ENCODE results near the gene GOLGA6L7. TPM values are rescaled to one million over a fixed set of nuclear protein-coding genes. Genes with fewer than 3 reads are reported as not detected.
A peak's percentile ranks its signal among the peaks of the same experiment; 100 is the strongest.
"Not testable (repeated sequence)": the region's sequence is repeated elsewhere in the genome, so short reads cannot be mapped to it uniquely, and the experiment has no call there.

The GOLGA6L7 gene
- total RNA-seq, 4 donors from 2014 or later, result not detected

DNA sequence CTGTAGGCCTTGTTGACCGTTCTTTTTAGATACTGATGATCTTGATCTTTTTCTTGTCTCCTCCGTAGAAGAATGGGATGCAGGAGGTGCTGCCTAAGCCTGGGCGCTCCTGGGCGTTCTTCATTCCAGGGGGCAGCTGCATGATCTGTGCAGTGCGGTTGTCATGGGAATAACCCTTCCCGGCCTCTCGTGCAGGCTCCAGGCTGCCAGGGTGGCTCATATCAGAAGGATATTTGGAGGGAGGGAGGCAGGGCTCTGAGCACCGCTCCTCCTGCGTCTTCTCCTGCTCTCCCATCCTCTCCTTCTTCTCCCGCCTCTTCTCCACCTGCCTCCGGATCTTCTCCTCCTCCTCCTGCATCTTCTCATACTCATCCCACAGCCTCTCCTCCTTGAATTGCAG lies 6.2 kb downstream of the GOLGA6L7 start:
- H3K27ac ChIP-seq; H3K4me1 ChIP-seq; intact Hi-C loops (cut with DNase I); H3K36me3 ChIP-seq; DNase-seq; H3K9me3 ChIP-seq; H3K27me3 ChIP-seq; H3K4me3 ChIP-seq: not testable (repeated sequence)
- WGBS, 2 donors, result 75 to 89% methylated on average over 9 to 11 of the region's 11 CpGs

DNA sequence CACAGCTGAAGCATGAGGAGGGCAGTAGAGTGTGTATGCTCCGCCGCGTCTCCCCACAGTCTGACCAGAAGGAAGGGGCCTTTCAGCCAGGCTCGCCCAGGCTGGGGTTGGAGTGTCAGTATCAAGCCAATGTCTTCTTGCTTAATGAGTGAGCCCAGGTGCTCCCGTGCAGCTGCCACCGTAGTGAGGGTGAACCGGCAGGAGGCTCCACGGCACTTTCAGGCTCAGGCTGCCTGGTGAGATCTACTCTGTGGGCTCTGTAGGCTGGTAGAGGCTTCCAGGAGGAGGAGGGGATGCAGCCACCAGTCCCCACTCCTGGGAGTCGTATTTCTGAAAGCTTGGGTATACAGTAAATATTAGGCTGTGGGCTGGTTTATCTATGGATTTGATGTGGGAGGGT lies 8.2 kb downstream of the GOLGA6L7 start:
- H3K27me3 ChIP-seq; H3K4me3 ChIP-seq; DNase-seq; intact Hi-C loops (cut with DNase I); H3K36me3 ChIP-seq; H3K4me1 ChIP-seq; H3K9me3 ChIP-seq; H3K27ac ChIP-seq: not testable (repeated sequence)
- WGBS, 2 donors, result no CpG with 5 or more reads among the region's 9 CpGs

DNA sequence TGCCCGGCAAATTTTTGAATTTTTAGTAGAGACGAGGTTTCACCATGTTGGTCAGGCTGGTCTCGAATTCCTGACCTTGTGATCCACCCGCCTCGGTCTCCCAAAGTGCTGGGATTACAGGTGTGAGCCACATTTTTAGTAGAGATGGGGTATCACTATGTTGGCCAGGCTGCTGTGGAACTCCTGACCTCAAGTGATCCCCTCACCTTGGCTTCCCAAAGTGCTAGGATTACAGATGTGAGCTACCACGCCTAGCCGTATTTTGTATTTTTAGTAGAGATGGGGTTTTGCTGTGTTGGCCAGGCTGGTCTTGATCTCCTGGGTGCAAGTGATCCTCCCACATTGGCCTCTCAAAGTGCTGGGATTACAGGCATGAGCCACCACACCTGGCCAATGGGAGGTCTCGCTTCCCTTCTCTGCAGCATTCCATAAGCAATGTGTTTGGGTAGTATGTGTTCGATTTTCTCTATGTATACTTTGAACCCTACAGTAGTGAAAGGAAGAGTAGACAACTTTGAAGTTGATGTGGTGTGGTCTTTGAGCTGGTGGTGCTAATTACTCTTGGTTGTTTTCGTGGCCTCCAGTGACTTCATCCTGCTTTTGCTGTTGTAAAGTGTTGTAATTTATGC lies 13.4 kb downstream of the GOLGA6L7 start:
- H3K4me1 ChIP-seq; intact Hi-C loops (cut with DNase I); H3K9me3 ChIP-seq; DNase-seq; H3K27ac ChIP-seq; H3K36me3 ChIP-seq; H3K4me3 ChIP-seq: not testable (repeated sequence)
- peaks cover 0 to 11% (median 0%) of the 10 kb centered on the region in 4 donors for H3K27me3 ChIP-seq
- 86 to 97% methylated on average over 5 to 7 of the region's 10 CpGs for WGBS, 2 donors

DNA sequence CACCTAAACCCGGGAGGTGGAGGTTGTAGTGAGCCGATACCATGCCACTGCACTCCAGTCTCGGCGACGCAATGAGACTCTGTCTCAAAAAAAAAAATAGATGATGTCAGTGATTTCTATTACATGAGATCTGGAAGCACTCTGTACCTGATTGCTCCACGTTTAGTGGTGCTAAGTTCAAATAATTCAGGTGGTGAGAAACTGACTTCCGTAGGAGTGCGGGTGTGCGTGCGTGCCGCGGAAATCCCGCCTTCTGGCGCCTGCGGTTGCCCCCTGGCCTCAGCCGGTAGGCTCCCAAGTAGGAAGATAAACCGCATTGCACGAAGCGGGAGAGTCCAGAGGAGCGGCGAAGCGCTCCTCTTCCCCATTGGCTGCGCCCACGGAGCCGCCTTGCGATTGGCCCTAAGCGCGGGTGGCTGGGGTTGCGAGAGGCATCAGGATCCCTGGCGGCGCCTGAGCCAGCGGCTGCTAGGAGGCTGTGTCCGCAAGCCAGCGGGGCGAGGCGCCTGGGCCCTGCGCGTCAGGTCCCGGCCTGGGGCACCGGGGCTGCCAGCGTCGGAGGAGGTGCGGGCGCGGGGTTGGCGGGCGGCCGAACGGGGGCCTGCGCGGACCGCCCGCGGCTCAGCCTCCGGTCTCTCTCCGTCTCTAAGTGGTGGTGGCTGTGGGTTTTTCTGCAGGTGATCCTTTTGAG lies 16.4 kb downstream of the GOLGA6L7 start:
- H3K36me3 ChIP-seq; intact Hi-C loops (cut with DNase I); H3K9me3 ChIP-seq; H3K4me1 ChIP-seq; DNase-seq: not testable (repeated sequence)
- 17 to 29% methylated on average over 8 to 14 of the region's 56 CpGs for WGBS, 2 donors
- peak overlapping the region; percentile 4 to 56 (median 32) for H3K4me3 ChIP-seq
- H3K27ac ChIP-seq, result peak overlapping the region in 1 of 4 donors; percentile 25
- H3K27me3 ChIP-seq, result peaks cover 0 to 11% (median 0%) of the 10 kb centered on the region in 4 donors

DNA sequence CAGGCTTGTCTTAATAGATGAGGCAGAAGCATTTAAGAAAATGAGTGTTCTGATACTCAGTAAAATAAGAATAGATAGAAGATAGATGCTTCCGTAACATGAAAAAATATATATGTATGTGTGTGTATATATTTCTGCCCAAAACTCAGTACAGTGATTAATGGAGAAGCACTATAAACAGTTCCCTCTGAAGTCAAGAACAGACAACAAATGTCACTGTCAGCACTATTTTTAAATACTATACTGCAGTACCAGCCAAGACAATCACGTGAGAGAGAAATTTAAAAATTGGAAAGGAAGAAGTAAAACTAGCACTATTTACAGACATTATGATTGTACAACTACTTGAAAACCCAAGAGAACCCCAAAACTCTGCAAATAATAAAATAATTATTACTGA lies 27.0 kb downstream of the GOLGA6L7 start:
- DNase-seq; H3K27me3 ChIP-seq; H3K4me1 ChIP-seq; intact Hi-C loops (cut with DNase I); H3K4me3 ChIP-seq; H3K27ac ChIP-seq; H3K36me3 ChIP-seq; H3K9me3 ChIP-seq: not testable (repeated sequence)
- 71 to 85% methylated on average over 1 to 2 of the region's 2 CpGs for WGBS, 2 donors

DNA sequence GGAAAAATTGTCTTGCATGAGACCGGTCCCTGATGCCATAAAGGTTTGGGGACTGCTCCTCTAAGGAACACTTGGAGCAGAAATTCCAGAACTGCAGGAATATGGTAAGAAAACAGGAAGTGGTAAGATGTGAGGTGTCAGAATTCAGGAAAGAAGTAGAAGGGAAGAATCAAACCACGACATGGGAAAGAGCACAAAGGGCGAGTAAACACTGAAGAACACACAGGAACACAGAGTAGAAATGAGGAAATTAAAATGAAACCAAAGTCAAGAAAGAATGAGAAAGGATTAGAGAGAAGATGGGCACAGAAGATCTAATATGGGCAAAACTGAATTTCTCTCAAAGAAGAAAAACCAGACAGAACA lies 28.5 kb downstream of the GOLGA6L7 start:
- H3K4me3 ChIP-seq; H3K27ac ChIP-seq; H3K4me1 ChIP-seq; DNase-seq; intact Hi-C loops (cut with DNase I); H3K9me3 ChIP-seq; H3K27me3 ChIP-seq; H3K36me3 ChIP-seq: not testable (repeated sequence)
- 67% methylated on average over 1 of the region's 3 CpGs; no CpG with 5 or more reads in 1 of the 2 donors for WGBS, 2 donors

DNA sequence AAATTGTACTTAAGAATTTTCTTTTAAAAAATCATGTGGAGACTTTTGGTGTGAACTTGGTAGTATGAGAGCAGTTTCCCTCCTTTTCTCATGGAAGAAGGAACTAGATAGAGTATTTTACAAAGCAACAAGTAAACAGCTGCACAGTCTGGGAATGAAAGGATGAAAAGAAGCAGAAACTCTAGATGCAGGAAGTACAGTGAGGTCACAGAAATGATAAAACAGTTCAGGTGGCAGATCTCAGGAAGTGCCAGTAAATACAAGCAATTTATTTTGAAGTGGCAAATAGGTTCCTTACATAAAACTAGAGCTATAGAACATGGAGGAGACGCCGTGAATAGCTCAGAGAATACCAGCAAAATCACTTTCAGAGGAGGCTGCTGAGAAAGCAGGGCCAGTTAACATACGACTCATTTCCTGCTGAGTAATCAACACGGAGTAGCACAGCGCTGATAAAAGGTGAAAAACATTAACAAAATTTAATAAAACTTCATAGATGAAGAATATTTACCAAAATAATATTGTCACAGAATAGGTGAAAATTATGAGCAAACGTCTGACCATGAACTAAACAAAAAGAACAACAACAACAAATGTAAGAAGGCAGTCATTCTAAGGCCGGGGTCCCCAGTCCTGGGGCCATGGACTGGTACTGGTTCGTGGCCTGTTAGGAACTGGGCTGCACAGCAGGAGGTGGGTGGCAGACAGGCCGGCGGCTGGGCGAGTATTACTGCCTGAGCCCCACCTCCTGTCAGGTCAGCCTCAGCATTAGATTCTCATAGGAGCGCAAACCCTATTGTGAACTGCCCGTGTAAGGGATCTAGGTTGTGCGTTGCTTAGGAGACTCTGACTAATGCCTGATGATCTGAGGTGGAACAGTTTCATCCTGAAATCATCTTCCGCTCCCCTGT lies 29.2 kb downstream of the GOLGA6L7 start:
- WGBS, 2 donors, result 28 to 36% methylated on average over 5 to 6 of the region's 15 CpGs
- H3K36me3 ChIP-seq; H3K27ac ChIP-seq; H3K4me1 ChIP-seq; H3K9me3 ChIP-seq; H3K27me3 ChIP-seq; DNase-seq; H3K4me3 ChIP-seq; intact Hi-C loops (cut with DNase I): not testable (repeated sequence)

DNA sequence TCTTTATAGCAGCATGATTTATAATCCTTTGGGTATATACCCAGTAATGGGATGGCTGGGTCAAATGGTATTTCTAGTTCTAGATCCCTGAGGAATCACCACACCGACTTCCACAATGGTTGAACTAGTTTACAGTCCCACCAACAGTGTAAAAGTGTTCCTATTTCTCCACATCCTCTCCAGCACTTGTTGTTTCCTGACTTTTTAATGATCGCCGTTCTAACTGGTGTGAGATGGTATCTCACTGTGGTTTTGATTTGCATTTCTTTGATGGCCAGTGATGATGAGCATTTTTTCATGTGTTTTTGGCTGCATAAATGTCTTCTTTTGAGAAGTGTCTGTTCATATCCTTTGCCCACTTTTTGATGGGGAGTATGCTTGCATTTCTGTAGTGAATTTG lies 30.3 kb downstream of the GOLGA6L7 start:
- H3K4me3 ChIP-seq; intact Hi-C loops (cut with DNase I); H3K27me3 ChIP-seq; H3K4me1 ChIP-seq; DNase-seq; H3K36me3 ChIP-seq; H3K9me3 ChIP-seq; H3K27ac ChIP-seq: not testable (repeated sequence)
- WGBS, 2 donors, result 82 to 100% methylated on average over 2 to 3 of the region's 3 CpGs

DNA sequence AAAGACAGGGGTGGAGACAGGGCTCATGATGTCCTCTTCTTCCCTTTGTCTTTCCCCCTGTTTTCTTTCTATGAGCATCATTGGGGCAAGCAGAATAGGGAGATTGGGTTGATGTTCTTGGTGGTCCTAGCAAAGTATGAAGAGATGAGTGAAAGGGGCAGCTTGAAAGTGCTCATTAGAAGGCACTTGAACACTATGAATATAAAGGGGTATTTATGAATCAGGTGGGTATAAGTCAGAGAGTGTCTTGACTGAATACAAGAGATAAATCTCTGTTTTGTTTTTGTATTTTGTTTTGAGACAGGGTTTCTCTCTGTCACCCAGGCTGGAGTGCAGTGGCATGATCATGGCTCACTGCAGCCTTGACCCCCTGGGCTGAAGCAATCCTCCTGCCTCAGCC lies 34.4 kb downstream of the GOLGA6L7 start:
- H3K4me1 ChIP-seq; H3K9me3 ChIP-seq; H3K27me3 ChIP-seq; H3K4me3 ChIP-seq; H3K36me3 ChIP-seq; intact Hi-C loops (cut with DNase I); H3K27ac ChIP-seq; DNase-seq: not testable (repeated sequence)

DNA sequence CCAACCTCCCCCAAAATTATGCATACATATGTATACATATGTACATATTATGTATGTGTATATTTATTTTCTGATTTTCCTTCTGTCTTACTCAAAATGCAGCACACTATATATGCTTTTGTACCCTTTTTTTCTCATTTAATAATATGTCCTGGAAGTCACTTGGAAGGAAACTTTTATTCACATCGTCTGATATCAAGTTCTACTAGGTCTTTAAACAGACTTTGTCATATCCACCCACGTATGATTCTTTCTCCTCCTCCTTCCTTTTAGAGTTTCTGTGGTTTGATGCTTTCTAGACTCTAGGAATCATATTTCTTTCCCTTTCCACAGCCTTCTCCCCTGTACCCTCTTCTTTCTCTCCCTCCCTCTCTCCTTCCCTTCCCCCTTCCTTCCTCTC lies 35.1 kb downstream of the GOLGA6L7 start:
- H3K9me3 ChIP-seq; H3K27me3 ChIP-seq; DNase-seq; H3K36me3 ChIP-seq; H3K27ac ChIP-seq; H3K4me3 ChIP-seq; intact Hi-C loops (cut with DNase I); H3K4me1 ChIP-seq: not testable (repeated sequence)
- WGBS, 2 donors, result 6 to 20% methylated on average over 1 to 2 of the region's 2 CpGs

DNA sequence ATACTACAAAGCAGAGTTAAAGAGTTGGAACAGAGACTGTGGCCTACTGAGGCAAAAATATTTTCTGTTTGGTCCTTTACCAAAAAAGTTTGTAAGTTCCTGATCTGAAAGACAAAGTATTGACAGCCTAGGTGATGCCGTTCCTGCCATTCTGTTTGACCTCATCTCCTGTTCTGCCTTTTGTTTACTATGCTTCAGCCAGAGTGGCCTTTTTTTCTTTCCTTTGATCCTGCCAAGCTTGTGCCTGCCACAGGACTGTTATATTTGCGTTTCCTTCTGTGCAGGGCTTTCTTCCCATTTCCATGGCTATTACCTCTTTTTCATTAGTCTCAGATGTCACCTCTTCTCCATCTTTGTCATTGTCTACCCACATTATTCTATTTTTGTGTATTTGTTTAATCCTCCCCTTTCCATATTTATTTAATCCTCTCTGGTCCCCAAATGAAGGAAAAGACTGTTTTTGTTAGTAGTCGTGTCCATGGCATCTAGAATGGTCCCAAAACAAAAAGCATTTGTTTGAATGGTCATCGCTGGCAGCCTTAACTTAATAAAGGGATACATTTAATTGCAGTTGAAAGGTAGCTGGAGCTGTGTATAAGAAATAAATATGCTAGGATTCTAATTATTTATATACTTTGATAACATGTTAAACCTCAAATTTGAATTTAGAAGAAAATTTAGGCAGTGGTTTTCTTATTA lies 36.4 kb downstream of the GOLGA6L7 start:
- H3K4me1 ChIP-seq; H3K27me3 ChIP-seq; H3K9me3 ChIP-seq; DNase-seq; H3K36me3 ChIP-seq; H3K4me3 ChIP-seq; intact Hi-C loops (cut with DNase I); H3K27ac ChIP-seq: not testable (repeated sequence)
- WGBS, 2 donors, result 42 to 52% methylated on average over 4 of the region's 4 CpGs

DNA sequence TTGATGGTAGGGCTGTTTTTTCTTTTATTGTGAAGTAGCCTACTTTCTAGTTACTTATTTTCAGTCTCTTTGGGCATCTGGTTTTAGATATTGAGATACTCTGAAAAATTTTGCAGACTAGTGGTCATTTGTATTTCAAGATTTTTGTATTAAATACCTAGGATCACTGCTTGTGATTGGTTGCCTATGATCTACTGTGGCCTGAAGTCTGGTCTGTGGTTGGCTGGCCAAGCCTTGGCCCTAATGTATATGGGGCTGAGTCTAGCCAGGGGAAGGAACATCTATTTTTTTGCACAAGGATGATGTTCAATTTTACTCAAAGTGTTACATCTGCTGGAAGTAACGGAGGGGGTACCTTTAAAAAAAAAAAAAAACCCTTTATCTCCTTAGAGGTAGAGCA lies 38.0 kb downstream of the GOLGA6L7 start:
- H3K36me3 ChIP-seq; H3K27me3 ChIP-seq; H3K27ac ChIP-seq; DNase-seq; H3K4me3 ChIP-seq; H3K9me3 ChIP-seq; H3K4me1 ChIP-seq; intact Hi-C loops (cut with DNase I): not testable (repeated sequence)
- 55 to 67% methylated on average over 1 of the region's 1 CpG for WGBS, 2 donors

DNA sequence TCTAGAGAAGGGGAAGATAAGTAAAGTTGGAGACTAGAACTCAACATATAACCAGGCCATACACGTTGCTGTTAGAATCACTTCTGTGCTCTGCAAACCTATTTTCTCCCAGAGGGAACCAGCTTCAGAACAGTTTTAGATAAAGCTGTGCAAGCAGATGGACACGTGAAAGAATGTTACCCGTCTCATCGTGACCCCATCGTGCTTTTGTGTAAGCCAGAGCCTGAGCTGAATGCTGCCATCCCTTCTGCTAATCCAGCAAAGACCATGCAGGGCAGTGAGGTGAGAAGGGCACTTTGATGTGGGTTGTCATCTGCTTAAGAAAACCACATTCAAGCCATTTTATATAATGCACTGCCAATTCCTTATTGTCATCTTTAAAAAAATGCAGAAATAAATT lies 40.3 kb downstream of the GOLGA6L7 start:
- H3K4me1 ChIP-seq; H3K36me3 ChIP-seq; intact Hi-C loops (cut with DNase I); H3K4me3 ChIP-seq; H3K27ac ChIP-seq; DNase-seq; H3K27me3 ChIP-seq; H3K9me3 ChIP-seq: not testable (repeated sequence)
- 38 to 58% methylated on average over 4 to 5 of the region's 5 CpGs for WGBS, 2 donors
